HFFc6 (cell line): ENCODE measurements around the gene PTPRM. TPM values are rescaled to one million over a fixed set of nuclear protein-coding genes. Genes with fewer than 3 reads are reported as not detected.
A peak's percentile ranks its signal among the peaks of the same experiment; 100 is the strongest.
"Not testable (repeated sequence)": the region's sequence is repeated elsewhere in the genome, so short reads cannot be mapped to it uniquely, and the experiment has no call there.

ENCODE experiments used
- DNase-seq: peaks from one replicate; pipeline ENCODE4 v3.0.0-alpha.2; 2018
- H3K27ac Mint-ChIP-seq: 2 replicates; pipeline ENCODE4 v1.8.0; 2020; ENCODE audit warnings: mild to moderate bottlenecking, mixed read lengths
- H3K27me3 Mint-ChIP-seq: 2 replicates; pipeline ENCODE4 v1.8.0; 2021; ENCODE audit warnings: mild to moderate bottlenecking, moderate library complexity, mixed read lengths; ENCODE audit not compliant: insufficient read depth
- H3K36me3 Mint-ChIP-seq: 2 replicates; pipeline ENCODE4 v1.8.0; 2021; ENCODE audit warnings: low read depth, mixed read lengths
- H3K4me1 Mint-ChIP-seq: 2 replicates; pipeline ENCODE4 v1.8.0; 2020; ENCODE audit warnings: low read depth, mixed read lengths
- H3K4me3 Mint-ChIP-seq: 2 replicates; pipeline ENCODE4 v1.8.0; 2020; ENCODE audit warnings: mild to moderate bottlenecking, moderate library complexity, mixed read lengths
- H3K9me3 Mint-ChIP-seq: 2 replicates; pipeline ENCODE4 v1.8.0; 2020; ENCODE audit warnings: mild to moderate bottlenecking, mixed read lengths
- CTCF ChIP-seq: fragments of 200-600 bp; sonication (generic); IDR thresholded peaks from 2 replicates; pipeline ENCODE4 v1.5.0; 2021; ENCODE audit warnings: antibody characterized with exemption, mild to moderate bottlenecking
- total RNA-seq, 6 experiments: library from RNA; stranded (reverse); fragmentation: NEBNext Ultra II Directional; extraction: Animal tissue kit (Norgen Biotek cat#: 25700); gene quantifications; 2 replicates in 1 of 6; 3 replicates in 5 of 6; pipeline ENCODE4 v1.2.3, GENCODE V29; 2021

Gene PTPRM
- total RNA-seq, 6 experiments from 2014 or later = 39.4 to 49.8 (median 43.8) TPM

DNA sequence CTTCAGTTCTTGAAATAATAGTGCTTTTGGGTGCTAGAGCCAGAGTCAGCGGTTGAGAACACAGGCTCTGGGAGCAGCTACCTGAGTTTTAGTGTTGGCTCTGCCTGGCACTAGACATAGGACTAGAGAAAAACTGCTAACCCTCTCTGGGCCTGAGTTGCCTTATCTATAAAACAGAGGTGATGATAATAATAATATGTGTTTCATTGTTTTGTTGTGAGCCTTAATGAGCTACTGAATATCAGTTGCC, 391.7 kb downstream of the PTPRM start:
- Mint-ChIP-seq H3K4me1 (peaks cover 56% of the 10 kb centered on the region), H3K9me3 (no peaks in the 10 kb centered on the region), H3K27me3 (no peaks in the 10 kb centered on the region; the same call in 1 of the 2 replicates), H3K27ac (peak overlapping the region; percentile 89), H3K36me3 (no peaks in the 10 kb centered on the region), H3K4me3 (peak overlapping the region; percentile 85)
- no peak for TF ChIP-seq CTCF
- DNase-seq = no peak

DNA sequence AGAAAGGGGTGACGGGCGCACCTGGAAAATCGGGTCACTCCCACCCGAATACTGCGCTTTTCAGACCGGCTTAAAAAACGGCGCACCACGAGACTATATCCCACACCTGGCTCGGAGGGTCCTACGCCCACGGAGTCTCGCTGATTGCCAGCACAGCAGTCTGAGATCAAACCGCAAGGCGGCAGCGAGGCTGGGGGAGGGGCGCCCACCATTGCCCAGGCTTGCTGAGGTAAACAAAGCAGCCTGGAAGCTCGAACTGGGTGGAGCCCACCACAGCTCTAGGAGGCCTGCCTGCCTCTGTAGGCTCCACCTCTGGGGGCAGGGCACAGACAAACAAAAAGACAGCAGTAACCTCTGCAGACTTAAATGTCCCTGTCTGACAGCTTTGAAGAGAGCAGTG, 399.6 kb downstream of the PTPRM start:
- H3K27me3 Mint-ChIP-seq, DNase-seq, H3K27ac Mint-ChIP-seq, H3K4me1 Mint-ChIP-seq, H3K36me3 Mint-ChIP-seq, H3K9me3 Mint-ChIP-seq, H3K4me3 Mint-ChIP-seq: not testable (repeated sequence)

GRCh38 chr18:7974200-7974874, 407.2 kb downstream of the PTPRM start:
- Mint-ChIP-seq H3K36me3 (no peaks in the 10 kb centered on the region), H3K27me3 (no peaks in the 10 kb centered on the region), H3K4me3 (no peak overlapping the region), H3K9me3 (no peaks in the 10 kb centered on the region), H3K27ac (no peak overlapping the region), H3K4me1 (no peaks in the 10 kb centered on the region)
- TF ChIP-seq CTCF = no peak
- no peak for DNase-seq

DNA sequence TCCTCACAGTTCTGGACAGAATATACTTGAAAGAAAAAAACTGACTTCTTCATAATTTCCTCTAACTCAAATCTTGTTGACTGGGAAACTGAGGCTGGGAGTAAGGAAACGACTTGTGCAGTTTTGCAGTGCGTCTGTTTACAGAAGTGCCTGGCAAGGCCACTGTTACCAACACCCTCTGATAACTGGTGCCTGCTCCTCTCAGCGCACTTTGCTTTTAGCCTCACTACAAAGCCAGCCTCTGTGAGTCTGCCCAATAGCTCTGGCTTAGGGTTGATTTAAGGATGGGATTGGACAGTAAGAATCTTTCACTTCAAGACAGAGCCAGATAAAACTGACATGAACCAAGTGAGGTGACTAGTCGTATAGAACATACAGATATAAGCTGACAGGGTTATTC, 410.8 kb downstream of the PTPRM start:
- Mint-ChIP-seq H3K4me1 (peaks cover 11% of the 10 kb centered on the region), H3K27me3 (no peaks in the 10 kb centered on the region), H3K36me3 (peaks cover 8% of the 10 kb centered on the region), H3K27ac (no peak overlapping the region), H3K9me3 (no peaks in the 10 kb centered on the region), H3K4me3 (no peak overlapping the region)
- DNase-seq = no peak
- no peak for TF ChIP-seq CTCF

DNA sequence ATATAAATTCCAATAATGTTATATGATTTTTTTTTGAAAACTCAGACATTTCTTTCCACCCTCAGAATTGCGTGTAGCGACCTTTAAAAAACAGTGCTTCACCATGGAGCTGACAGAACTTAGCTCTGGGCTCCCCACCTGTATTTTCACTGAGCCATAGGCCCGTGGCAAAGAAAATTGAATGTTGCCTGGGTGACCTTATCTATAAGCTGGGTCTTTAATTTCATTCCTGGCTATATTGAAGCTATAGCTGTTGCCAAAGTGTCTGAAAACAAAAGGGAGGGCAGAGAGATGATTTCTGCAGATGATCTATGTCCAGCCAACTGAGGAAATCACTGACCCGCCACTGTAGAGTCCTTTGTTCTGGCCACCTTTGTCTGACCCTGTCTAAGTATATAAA, 411.7 kb downstream of the PTPRM start:
- Mint-ChIP-seq H3K4me1 (peaks cover 19% of the 10 kb centered on the region), H3K9me3 (no peaks in the 10 kb centered on the region), H3K27ac (no peak overlapping the region), H3K36me3 (peaks cover 8% of the 10 kb centered on the region), H3K4me3 (no peak overlapping the region), H3K27me3 (no peaks in the 10 kb centered on the region)
- no peak for TF ChIP-seq CTCF
- no peak for DNase-seq

DNA sequence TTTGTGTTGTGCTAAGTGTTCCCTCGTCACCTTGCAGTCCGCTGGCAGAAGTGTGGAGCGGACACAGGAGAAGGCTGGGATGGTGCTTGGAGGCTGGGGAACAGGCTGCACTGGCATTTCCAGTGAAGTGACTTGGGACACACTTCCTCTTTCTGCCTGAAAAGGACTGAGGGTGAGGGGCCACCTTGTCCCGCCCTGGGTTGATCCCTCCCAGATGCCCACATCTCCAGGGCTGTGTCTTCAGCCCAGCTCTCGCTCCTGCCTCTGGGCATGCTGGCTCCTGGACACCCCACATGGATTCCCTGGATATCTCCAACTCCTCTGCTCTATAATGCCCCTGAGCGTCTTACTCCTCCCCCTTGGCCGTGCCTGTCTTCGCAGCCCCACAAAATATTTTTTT, 412.6 kb downstream of the PTPRM start:
- no peak for TF ChIP-seq CTCF

More for the DNA sequence above, 412.6 kb downstream of the PTPRM start:
- Mint-ChIP-seq H3K36me3 (peaks cover 8% of the 10 kb centered on the region), H3K27me3 (no peaks in the 10 kb centered on the region), H3K4me3 (no peak overlapping the region), H3K27ac (no peak overlapping the region), H3K9me3 (no peaks in the 10 kb centered on the region), H3K4me1 (peaks cover 22% of the 10 kb centered on the region)
- no peak for DNase-seq
